Trophoblast cell (in vitro differentiated cells and primary cell): Measurements from ENCODE around the gene GPR151.

Experiments
- DNase-seq, 2 donors: peaks; one replicate each; pipeline ENCODE4 v3.0.0-alpha.2; 2016
- H2AFZ ChIP-seq: 2 replicates; pipeline ENCODE4 v1.6.1; 2013; ENCODE audit warnings: low read length, moderate library complexity, mild to moderate bottlenecking; ENCODE audit not compliant: insufficient read depth, poor library complexity
- H2AK5ac ChIP-seq: 2 replicates; pipeline ENCODE4 v1.6.1; 2013; ENCODE audit warnings: mild to moderate bottlenecking, low read length
- H2BK120ac ChIP-seq: 2 replicates; pipeline ENCODE4 v1.6.1; 2013; ENCODE audit warnings: low read length, mild to moderate bottlenecking, moderate library complexity; ENCODE audit not compliant: insufficient read depth, poor library complexity
- H2BK12ac ChIP-seq: 2 replicates; pipeline ENCODE4 v1.6.1; 2013; ENCODE audit warnings: mild to moderate bottlenecking, low read length, moderate library complexity
- H2BK5ac ChIP-seq: 2 replicates; pipeline ENCODE4 v1.6.1; 2013; ENCODE audit warnings: low read length, low read depth, moderate library complexity, mild to moderate bottlenecking; ENCODE audit not compliant: poor library complexity
- H3K14ac ChIP-seq: 2 replicates; pipeline ENCODE4 v1.6.1; 2013; ENCODE audit warnings: mild to moderate bottlenecking, low read length
- H3K18ac ChIP-seq: 2 replicates; pipeline ENCODE4 v1.6.1; 2013; ENCODE audit warnings: mild to moderate bottlenecking, low read length
- H3K23ac ChIP-seq: 2 replicates; pipeline ENCODE4 v1.6.1; 2013; ENCODE audit warnings: low read length
- H3K27ac ChIP-seq: 2 replicates; pipeline ENCODE4 v1.5.1; 2013; ENCODE audit warnings: low read depth, mild to moderate bottlenecking, inconsistent platforms, low read length, moderate library complexity
- H3K27me3 ChIP-seq: 2 replicates; pipeline ENCODE4 v1.6.1; 2013; ENCODE audit warnings: inconsistent platforms, mild to moderate bottlenecking, low read length, moderate library complexity; ENCODE audit not compliant: insufficient read depth
- H3K36me3 ChIP-seq, 2 experiments: 1 replicate in 1 of 2; 2 replicates in 1 of 2; pipeline ENCODE4 v1.6.1; 2013; ENCODE audit warnings: low read length in 2 of 2, mild to moderate bottlenecking in 2 of 2, moderate library complexity in 1 of 2; ENCODE audit not compliant: insufficient read depth in 2 of 2, control insufficient read depth in 1 of 2
- H3K4ac ChIP-seq: 2 replicates; pipeline ENCODE4 v1.6.1; 2013; ENCODE audit warnings: low read depth, mild to moderate bottlenecking, low read length, moderate library complexity
- H3K4me1 ChIP-seq, 2 experiments: 1 replicate in 1 of 2; 2 replicates in 1 of 2; pipeline ENCODE4 v1.6.1; 2013; ENCODE audit warnings: low read length in 2 of 2, mild to moderate bottlenecking in 2 of 2, moderate library complexity in 1 of 2; ENCODE audit not compliant: insufficient read depth in 2 of 2, control insufficient read depth in 1 of 2
- H3K4me2 ChIP-seq: 2 replicates; pipeline ENCODE4 v1.6.1; 2013; ENCODE audit warnings: inconsistent platforms, mild to moderate bottlenecking, low read length, moderate library complexity
- H3K4me3 ChIP-seq: 2 replicates; pipeline ENCODE4 v1.5.1; 2013; ENCODE audit warnings: mild to moderate bottlenecking, low read depth, low read length, inconsistent platforms
- H3K79me1 ChIP-seq: one replicate; pipeline ENCODE4 v1.6.1; 2013; ENCODE audit warnings: low read length
- H3K79me2 ChIP-seq: 2 replicates; pipeline ENCODE4 v1.6.1; 2013; ENCODE audit warnings: low read length, mild to moderate bottlenecking; ENCODE audit not compliant: control insufficient read depth, insufficient read depth, poor library complexity
- H3K9ac ChIP-seq: 2 replicates; pipeline ENCODE4 v1.6.1; 2013; ENCODE audit warnings: mild to moderate bottlenecking, low read length
- H3K9me3 ChIP-seq: 2 replicates; pipeline ENCODE4 v1.6.1; 2013; ENCODE audit warnings: low read depth, mild to moderate bottlenecking, control low read depth, inconsistent platforms, low read length; ENCODE audit not compliant: insufficient read depth
- H4K12ac ChIP-seq: 2 replicates; pipeline ENCODE4 v1.6.1; 2013; ENCODE audit warnings: low read depth, mild to moderate bottlenecking, low read length, moderate library complexity
- H4K8ac ChIP-seq: 2 replicates; pipeline ENCODE4 v1.6.1; 2013; ENCODE audit warnings: low read depth, mild to moderate bottlenecking, low read length, moderate library complexity
- H4K91ac ChIP-seq: one replicate; pipeline ENCODE4 v1.6.1; 2013; ENCODE audit warnings: low read depth, mild to moderate bottlenecking, low read length, moderate library complexity
- WGBS: extraction: QIAGEN DNeasy Blood & Tissue Kit; methylation state at CpG from one replicate; pipeline ENCODE4 v1.1.7; 2013; ENCODE audit warnings: missing lambda C conversion rate; ENCODE audit not compliant: insufficient read length, insufficient coverage; ENCODE audit errors: extremely low coverage; 5-methylcytosine and 5-hydroxymethylcytosine counted together

GPR151 gene

GRCh38 chr5:146548781-146549449 is 32.9 kb upstream of the GPR151 start:
- Histone ChIP-seq H3K18ac (no peak overlapping the region), H2AFZ (no peak overlapping the region), H3K23ac (no peak overlapping the region), H3K9ac (no peak overlapping the region), H2BK5ac (no peak overlapping the region), H3K4me2 (no peak overlapping the region), H3K79me1 (no peaks in the 10 kb centered on the region), H3K4me1 (no peaks in the 10 kb centered on the region), H4K12ac (no peak overlapping the region), H3K4ac (no peak overlapping the region), H2BK120ac (no peak overlapping the region), H2BK12ac (no peak overlapping the region), H3K9me3 (peaks cover 2% of the 10 kb centered on the region), H2AK5ac (no peak overlapping the region), H3K14ac (no peak overlapping the region), H3K36me3 (no peaks in the 10 kb centered on the region), H4K8ac (no peak overlapping the region), H3K27me3 (no peaks in the 10 kb centered on the region), H4K91ac (no peak overlapping the region), H3K4me3 (no peak overlapping the region), H3K27ac (no peak overlapping the region), H3K79me2 (no peaks in the 10 kb centered on the region)
- WGBS = no CpG with 5 or more reads among the region's 2 CpGs
- DNase-seq = no peak

DNA sequence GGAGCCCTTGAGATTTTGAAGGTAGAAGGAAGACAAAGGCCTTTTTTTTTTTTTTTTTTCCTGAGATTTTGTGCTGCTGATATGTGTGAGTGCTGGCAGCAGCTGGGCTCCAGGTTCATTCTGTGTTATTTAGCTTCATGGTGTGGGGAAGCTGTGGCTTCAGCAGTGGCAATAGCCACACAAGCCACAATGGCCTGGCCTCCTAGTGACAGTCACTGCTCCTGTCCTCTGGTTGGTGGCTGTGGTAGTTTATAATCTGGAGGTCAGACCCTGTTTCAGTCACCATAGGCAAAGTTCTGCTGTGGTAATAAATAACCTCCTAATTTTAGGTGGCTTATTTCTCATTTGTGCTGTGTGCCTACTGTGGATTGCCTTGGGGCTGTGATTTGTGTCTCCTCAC is 28.2 kb upstream of the GPR151 start:
- no peaks in the 10 kb centered on the region for H3K27me3 ChIP-seq
- H2BK120ac ChIP-seq = no peak overlapping the region
- H2BK12ac ChIP-seq = no peak overlapping the region
- no peak overlapping the region for H3K27ac ChIP-seq
- no peaks in the 10 kb centered on the region for H3K79me1 ChIP-seq
- no peak overlapping the region for H3K9ac ChIP-seq
- no peak overlapping the region for H3K4me2 ChIP-seq
- no peak overlapping the region for H4K91ac ChIP-seq
- no peaks in the 10 kb centered on the region for H3K79me2 ChIP-seq
- H3K4ac ChIP-seq = no peak overlapping the region
- no peak overlapping the region for H2AFZ ChIP-seq
- H2BK5ac ChIP-seq = no peak overlapping the region
- H3K9me3 ChIP-seq = peaks cover 2% of the 10 kb centered on the region
- H4K8ac ChIP-seq = no peak overlapping the region
- H3K4me3 ChIP-seq = no peak overlapping the region
- H3K23ac ChIP-seq = no peak overlapping the region
- H2AK5ac ChIP-seq = no peak overlapping the region
- H3K4me1 ChIP-seq = no peaks in the 10 kb centered on the region
- no peak overlapping the region for H4K12ac ChIP-seq
- no peak overlapping the region for H3K18ac ChIP-seq
- no peak overlapping the region for H3K14ac ChIP-seq
- H3K36me3 ChIP-seq = no peaks in the 10 kb centered on the region
- no peak for DNase-seq

GRCh38 chr5:146541958-146542849 is 26.2 kb upstream of the GPR151 start:
- no peaks in the 10 kb centered on the region for H3K4me1 ChIP-seq
- no peak overlapping the region for H4K8ac ChIP-seq
- no CpG with 5 or more reads among the region's 16 CpGs for WGBS

DNA sequence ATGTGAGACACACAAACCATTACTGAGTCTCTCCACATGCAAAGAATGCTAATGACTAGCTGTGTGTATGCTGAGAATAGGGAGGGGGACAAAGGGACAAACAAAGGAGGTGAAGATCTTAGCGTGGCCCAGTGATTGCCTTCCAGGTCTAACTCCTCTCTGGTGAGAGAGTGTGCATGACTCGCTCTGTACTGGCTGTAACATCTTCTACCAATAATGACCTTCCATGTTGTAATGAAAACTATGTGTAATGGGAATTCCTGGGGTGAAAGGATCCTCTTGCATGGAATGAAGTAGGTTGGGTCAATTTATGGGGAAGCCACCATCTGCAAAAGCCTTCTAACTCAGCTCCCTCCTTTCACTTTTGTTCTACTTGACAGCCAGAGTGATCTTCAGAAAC is 24.4 kb upstream of the GPR151 start:
- no CpG with 5 or more reads among the region's 2 CpGs for WGBS
- Histone ChIP-seq H3K18ac (no peak overlapping the region), H3K79me1 (no peaks in the 10 kb centered on the region), H2AK5ac (no peak overlapping the region), H2AFZ (no peak overlapping the region), H3K27me3 (no peaks in the 10 kb centered on the region), H3K14ac (no peak overlapping the region), H2BK5ac (no peak overlapping the region), H2BK120ac (no peak overlapping the region), H3K36me3 (no peaks in the 10 kb centered on the region), H3K23ac (no peak overlapping the region), H2BK12ac (no peak overlapping the region), H4K12ac (no peak overlapping the region), H3K79me2 (no peaks in the 10 kb centered on the region), H3K9me3 (peaks cover 2% of the 10 kb centered on the region), H3K4me1 (no peaks in the 10 kb centered on the region), H3K4me2 (no peak overlapping the region), H4K91ac (no peak overlapping the region), H4K8ac (no peak overlapping the region), H3K4me3 (no peak overlapping the region), H3K4ac (no peak overlapping the region), H3K27ac (no peak overlapping the region), H3K9ac (no peak overlapping the region)
- no peak for DNase-seq

More at GRCh38 chr5:146541958-146542849, 26.2 kb upstream of the GPR151 start:
- Histone ChIP-seq H2BK5ac (no peak overlapping the region), H2BK12ac (no peak overlapping the region), H3K4ac (no peak overlapping the region), H3K27me3 (no peaks in the 10 kb centered on the region), H3K27ac (no peak overlapping the region), H4K12ac (no peak overlapping the region), H3K9me3 (peaks cover 2% of the 10 kb centered on the region), H3K4me2 (no peak overlapping the region), H3K14ac (no peak overlapping the region), H3K23ac (no peak overlapping the region), H3K4me3 (no peak overlapping the region), H3K18ac (no peak overlapping the region), H2AK5ac (no peak overlapping the region), H2BK120ac (no peak overlapping the region), H3K79me1 (no peaks in the 10 kb centered on the region), H4K91ac (no peak overlapping the region), H3K36me3 (no peaks in the 10 kb centered on the region), H3K79me2 (no peaks in the 10 kb centered on the region), H2AFZ (no peak overlapping the region), H3K9ac (no peak overlapping the region)
- DNase-seq = peak; percentile 54 to 81
